Anterior cingulate cortex (tissue), 58 donors: ENCODE measurements around the gene CHKB.
A peak's percentile ranks its signal among the peaks of the same experiment; 100 is the strongest.
"Not testable (repeated sequence)": the region's sequence is repeated elsewhere in the genome, so short reads cannot be mapped to it uniquely, and the experiment has no call there.

ENCODE experiments used
- DNase-seq, 58 donors: peaks; one replicate each; lab custom pipeline; 2025; lab: John Stamatoyannopoulos, UW

CHKB gene

DNA sequence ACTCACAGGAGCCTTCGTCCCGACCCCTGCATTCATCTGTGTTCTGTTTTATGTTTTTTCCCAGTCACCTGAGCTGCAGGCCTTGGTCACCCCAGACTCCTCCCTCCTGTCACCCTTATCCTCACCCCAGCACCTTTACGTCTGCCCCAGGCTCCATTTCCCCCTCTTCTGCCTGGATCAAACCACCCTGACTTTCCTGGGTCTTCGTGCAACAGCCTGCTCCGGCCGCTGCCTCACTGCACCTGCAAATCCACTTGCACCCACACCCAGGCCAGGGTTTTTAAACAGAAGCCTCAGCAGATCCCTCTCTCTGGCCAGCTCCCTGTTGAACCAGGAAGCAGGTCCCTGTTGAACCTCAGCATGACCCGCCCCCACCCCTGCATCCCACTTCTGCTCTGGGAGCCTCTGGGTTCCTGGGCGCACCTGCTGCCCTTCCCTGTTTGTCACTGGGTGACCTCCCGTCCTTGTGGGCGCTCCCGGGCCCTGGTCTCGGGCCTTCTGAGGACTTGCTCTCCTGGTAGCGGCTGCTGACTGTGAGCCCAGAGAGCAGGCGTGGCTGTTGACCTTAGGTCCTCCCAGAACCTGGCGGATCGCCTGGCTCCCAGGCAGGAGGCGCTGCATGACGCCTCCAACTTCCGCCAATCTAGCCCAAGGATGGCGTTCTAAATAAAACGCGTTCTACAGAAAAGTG lies 30.8 kb upstream of the CHKB start:
- no peak for DNase-seq

DNA sequence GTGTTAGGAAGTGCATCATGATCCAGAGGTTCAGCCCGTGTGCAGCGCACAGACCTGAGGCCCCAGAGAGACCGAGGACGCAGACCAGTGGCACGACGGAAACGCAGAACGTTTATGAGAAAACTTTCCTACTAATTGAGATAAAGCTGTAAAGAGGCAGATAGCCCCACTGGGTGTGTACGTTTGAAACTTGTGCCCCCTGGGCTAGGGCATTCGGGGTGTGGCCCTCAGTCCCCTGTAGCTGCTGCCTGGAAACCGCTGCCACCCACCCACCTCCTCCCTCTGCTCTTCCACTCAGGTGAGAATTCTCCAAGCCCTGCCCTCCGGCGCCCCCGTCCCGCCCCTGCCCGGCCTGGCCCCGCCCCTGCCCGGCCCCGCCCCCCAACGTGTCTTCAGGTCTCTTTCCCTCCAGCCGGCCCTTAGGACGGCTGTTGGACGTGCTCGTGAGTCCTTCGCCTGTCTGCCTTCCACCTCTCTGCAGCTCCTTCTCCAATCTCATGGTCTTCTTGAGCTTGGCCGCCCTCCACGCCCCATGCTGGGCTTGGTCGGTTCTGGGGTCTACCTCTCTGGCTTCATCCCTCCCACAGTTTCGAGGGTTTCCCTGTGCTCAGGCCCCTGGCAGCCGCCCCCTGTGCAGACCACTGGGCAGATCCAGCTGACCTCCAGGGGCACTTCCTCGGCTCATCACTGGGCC lies 30.0 kb upstream of the CHKB start:
- no peak for DNase-seq

DNA sequence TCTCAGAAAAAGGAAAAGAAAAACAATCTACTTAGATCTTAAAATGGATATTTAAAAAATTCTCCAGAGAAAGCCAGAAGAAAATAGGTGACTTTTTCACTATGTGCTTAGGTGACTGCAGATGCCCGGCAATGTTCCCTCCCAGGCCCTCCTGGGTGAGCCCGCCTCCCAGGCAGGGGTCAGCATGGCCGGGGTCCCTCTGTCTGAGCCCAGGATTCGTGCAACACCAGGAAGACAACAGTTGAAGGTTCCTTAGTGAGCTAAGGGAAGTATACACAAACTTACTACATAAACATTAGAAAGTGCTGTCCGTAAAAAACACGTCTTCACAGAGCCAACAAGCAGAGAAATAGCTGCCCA lies 29.5 kb upstream of the CHKB start:
- DNase-seq, result no peak

DNA sequence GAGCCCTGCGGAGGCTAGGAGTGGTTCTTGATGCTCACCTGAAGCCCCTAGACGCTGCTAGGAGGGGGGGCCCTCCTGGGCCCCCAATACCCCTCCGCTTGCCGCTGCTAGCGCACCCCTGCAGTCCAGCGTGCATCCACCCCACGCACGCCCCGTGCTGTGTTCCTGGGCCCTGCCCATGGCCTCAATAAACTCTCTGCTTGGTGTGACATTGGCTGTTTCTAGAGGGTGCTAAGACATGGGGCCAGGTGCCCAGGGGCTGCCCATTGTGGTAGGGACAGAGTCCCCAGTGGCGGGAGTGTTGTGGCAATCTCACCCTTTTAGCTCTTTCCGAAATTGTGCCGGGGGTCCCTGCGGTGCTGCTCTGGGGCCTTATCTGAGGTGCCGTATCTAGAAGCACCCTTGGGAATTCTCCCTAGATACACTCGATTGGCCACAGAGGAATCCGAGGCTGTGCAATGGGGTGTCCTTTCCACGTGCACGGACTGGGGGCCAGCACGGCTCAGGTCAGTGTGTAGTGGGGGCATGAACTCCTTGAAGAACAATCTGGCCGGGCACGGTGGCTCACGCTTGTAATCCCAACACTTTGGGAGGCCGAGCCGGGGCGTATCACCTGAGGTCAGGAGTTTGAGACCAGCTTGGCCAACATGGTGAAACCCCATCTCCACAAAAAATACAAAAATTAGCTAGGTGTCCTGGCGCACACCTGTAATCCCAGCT lies 28.9 kb upstream of the CHKB start:
- DNase-seq, result no peak

DNA sequence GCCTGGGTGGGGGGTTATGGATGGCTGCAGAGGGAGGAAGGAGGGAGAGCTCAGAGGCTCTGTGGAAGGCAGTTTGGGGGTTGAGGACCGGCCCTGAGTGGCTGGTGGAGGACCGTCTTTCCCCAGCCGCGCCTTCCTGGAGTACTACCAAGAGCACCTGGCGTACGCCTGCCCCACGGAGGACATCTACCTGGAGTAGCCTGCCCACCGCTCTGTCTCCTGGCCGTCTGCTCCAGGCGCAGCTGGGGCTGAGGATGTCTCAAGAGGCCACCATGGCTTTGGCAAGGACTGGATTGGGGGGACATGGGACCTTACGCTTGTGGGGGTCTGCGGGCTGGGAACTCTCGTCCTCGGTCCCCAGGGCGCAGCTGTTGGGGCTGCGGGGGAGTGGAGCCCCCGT lies 27.9 kb upstream of the CHKB start:
- DNase-seq, result no peak

DNA sequence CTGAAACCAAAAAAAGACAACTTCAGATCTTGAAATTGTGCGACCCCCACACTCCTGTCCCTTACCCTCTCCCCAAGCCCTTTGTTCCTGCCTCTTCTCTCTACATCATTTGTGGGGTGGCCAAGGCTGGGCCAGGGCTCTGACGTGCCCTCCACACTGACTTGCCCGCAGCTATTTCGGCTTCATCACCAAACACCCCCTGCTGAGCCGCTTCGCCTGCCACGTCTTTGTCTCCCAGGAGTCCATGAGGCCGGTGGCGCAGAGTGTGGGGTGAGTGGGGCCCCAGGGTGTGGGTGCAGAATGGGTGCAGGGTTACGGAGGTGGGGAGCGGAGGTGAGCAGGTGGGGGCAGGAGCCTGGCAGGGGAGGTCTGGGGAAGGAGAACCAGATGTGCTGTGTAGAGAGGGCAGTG lies 27.4 kb upstream of the CHKB start:
- DNase-seq, result no peak

DNA sequence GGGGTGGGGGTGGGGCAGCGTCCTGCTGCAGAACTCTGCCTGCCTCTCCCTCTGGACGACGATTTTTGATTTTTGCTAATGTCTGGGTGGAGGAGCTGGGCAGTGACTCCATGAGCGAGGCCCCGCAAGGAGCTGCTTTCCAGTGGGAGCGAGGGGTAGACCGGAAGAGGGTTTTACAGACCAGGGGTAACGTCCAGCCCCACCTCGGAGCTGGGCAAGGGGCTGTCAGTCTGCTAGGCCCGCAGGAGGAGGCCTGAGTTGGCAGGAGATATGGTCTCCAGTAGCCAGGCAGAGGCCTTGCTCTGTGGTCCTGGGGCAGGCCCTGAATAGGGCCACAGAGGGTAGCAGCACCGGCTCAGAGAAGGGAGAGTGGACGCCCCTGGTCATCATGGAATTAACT lies 26.9 kb upstream of the CHKB start:
- DNase-seq, result no peak

DNA sequence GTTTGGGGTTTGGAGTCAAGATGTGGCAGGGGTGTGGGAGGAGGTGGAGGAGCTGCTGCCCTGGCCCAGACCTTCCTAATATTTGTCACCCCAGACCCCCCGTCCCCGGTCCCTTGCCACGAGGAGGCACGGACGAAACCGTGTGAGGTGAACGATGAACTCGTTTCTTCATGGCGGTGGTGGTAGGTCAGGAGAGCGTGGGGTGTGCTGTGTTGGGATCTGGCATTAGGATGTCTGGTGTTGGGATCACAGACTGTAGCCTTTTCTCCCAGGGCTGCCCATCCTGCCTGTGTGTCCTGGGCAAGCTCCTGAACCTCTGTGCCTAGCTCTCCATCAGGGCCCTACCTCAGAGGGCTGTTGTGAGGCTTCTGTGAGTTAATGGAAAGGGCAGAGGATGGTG lies 26.3 kb upstream of the CHKB start:
- no peak for DNase-seq

DNA sequence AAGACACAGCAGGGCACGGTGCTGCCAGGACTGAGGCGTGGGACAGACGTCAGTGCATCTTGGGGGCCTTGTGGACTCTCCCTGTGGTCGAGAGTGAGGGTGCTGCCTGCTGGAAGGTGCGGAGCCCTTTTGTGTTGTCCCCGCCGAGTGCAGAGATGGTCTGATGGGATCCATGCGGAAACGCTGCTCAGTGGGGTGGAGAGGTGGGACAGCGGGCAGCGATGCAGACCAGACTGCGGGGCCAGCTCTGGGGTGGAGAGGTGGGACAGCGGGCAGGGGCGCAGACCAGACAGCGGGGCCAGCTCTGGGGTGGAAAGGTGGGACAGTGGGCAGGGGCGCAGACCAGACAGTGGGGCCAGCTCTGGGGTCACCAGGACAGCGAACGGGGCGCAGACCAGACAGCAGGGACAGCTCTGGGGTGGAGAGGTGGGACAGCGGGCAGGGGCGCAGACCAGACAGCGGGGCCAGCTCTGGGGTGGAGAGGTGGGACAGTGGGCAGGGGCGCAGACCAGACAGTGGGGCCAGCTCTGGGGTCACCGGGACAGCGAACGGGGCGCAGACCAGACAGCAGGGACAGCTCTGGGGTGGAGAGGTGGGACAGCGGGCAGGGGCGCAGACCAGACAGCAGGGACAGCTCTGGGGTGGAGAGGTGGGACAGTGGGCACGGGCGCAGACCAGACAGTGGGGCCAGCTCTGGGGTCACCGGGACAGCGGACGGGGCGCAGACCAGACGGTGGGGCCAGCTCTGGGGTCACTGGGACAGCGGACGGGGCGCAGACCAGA lies 25.6 kb upstream of the CHKB start:
- not testable (repeated sequence) for DNase-seq

DNA sequence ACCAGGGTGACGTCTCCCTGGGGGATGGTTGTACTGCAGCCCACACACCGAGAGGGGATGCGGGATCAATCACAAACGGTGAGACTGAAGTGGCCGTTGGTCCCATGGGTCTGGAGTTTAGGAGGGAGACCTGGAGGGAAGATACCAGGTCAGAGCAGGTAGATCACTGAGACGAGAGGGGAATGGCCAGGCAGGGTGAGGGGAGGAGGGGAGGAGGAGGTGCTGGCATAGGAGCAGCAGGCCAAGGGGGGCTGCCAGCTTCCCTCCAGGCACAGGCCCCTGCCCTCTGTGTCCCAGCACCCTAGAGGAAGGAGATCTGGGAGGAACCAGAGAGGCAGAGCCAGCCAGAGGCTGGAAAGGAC lies 25.0 kb upstream of the CHKB start:
- DNase-seq, result no peak

DNA sequence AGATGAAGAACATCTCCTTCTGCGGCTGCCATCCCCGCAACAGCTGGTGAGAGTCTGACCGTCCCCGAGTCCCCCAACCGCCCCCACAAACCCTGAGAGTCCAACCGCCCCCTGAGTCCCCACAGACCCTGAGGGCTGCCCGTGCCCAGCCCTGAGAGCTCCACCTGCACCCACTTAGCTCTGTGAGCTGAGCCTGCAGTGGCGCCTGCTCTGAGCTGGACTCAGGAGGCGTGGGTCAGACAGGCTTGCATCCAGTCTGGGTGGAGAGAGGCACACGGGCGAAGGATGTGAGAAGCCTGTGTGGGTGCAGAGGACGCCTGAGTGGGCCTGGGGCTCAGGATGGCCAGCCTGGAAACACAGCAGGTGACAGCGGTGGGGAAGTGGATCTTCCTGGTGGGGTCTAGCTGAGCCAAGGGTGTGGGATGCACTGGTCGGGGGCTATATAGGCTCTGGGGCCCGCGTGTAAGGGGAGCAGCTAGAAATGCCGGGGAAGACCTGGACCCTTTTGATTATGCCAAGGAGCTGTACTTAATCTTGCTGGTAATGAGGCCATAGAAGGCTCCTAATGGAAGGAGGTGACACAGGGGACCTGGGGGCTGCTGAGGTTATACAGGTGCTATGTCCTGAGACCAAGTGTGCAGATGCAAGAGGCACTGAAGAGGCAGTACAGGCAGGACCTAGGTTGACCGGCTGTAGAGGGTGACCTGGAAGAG lies 24.5 kb upstream of the CHKB start:
- DNase-seq, result no peak

DNA sequence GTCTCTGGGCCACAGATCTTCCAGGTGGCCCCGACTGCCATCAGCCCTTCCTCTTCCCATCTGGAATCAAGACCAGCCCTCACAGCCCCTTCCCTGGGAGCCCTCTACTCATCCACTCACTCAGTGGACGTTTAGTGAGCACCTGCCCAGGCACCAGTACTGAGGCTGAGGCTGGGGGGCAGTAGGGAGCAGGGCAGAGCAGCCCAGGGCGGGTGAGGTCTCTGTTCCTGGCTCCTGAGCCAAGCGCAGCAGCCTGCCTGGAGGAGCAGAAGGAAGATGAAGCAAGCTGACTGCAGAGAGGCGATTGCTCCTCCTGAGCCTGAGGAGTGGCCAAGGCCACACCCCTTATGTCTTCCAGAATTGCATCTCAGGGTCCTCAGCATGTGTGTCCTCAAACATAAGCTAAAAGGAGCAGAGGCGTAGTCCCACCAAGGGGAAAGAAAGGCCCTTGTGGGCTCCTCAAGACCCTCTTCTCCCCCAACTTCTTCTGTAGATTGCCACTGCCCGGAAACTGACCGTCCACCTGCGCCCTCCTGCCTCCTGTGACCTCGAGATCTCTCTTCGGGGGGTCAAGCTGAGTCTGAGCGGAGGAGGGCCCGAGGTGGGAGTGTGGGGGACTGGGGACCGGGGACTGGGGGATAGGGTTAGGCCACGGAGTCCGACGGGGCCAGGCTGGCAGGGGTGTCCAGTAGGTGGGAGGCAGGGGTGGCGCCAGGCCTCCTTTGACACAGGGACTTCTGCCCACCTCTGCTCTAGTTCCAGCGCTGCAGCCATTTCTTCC lies 23.7 kb upstream of the CHKB start:
- DNase-seq, result peak in 1 of 58 donors; percentile 44

DNA sequence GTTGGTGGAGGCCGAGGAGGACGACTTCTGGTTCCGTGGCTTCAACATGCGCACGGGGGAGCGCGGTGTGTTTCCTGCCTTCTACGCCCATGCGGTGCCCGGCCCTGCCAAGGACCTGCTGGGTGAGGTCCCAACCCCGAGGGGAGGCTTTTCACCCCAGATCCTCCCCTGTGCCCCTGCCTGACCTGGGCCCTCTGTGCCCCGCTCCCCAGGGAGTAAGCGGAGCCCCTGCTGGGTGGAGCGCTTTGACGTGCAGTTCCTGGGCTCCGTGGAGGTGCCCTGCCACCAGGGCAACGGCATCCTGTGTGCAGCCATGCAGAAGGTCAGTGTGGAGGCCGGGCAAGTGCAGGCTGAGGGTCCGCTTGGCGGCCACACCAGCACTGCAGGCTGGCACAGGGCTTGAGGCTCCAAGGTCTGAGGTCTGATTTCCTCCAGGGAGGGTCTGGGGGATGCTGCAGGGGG lies 23.0 kb upstream of the CHKB start:
- DNase-seq, result no peak

DNA sequence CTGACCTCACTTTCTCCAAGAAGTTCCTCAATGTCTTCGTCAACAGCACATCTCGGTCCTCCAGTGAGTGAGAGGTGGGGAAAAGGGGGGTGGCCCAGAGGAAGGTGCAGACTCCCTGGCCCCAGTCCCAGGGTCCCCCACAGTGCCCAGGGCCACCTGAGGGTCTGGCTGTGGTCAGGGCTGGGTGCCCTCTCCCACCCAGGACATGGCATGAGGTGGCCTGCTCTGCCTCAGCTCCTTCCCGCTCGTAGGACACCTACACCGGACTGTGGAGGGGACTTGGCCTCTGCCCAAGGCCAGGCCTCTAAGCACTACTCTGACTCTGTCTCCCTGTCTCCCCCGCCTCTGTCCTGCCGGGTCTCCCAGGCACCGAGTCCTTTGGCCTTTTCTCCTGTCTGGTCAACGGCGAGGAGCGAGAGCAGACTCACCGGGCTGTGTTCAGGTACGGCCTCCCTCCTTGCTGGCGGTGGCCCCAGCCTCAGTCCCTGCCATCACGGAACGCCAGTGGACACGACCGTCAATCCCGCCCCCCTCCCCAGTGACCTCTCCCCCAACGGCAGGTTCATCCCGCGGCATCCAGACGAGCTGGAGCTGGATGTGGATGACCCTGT lies 22.5 kb upstream of the CHKB start:
- DNase-seq, result no peak

DNA sequence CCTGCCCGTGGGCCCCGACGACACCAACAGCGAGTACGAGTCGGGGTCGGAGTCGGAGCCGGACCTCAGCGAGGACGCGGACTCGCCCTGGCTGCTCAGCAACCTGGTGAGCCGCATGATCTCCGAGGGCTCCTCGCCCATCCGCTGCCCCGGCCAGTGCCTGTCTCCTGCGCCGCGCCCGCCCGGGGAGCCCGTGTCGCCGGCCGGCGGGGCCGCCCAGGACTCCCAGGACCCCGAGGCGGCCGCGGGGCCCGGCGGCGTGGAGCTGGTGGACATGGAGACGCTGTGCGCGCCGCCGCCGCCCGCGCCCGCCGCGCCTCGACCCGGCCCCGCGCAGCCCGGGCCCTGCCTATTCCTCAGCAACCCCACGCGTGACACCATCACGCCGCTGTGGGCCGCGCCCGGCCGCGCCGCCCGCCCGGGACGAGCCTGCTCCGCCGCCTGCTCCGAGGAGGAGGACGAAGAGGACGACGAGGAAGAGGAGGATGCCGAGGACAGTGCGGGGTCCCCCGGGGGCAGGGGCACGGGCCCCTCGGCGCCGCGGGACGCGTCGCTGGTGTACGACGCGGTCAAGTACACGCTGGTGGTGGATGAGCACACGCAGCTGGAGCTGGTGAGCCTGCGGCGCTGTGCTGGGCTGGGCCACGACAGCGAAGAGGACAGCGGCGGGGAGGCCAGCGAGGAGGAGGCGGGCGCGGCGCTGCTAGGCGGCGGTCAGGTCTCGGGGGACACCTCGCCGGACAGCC lies 21.8 kb upstream of the CHKB start:
- DNase-seq, result no peak

DNA sequence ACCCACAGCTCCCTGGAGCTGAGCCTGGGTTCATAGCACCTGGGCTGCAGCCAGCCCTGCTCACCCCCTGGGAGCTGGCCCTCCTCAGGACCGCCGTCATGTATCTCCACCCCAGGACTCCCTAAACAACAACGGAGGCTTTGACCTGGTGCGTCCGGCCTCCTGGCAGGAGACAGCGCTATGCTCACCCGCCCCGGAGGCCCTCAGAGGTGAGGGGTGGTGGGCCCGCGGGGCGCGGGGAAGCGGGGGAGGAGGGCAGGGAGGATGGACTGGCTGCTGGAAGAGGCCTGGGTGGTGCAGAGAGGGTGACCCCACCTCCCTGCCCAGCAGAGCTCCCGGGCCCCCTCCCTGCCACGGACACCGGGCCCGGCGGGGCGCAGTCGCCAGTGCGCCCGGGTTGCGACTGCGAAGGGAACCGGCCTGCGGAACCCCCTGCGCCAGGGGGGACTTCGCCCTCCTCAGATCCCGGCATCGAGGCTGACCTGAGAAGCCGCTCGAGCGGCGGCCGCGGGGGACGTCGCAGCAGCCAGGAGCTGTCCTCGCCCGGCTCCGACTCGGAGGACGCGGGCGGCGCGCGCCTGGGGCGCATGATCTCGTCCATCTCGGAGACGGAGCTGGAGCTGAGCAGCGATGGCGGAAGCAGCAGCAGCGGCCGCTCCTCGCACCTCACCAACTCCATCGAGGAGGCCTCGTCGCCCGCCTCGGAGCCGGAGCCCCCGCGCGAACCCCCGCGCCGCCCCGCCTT lies 21.0 kb upstream of the CHKB start:
- no peak for DNase-seq

DNA sequence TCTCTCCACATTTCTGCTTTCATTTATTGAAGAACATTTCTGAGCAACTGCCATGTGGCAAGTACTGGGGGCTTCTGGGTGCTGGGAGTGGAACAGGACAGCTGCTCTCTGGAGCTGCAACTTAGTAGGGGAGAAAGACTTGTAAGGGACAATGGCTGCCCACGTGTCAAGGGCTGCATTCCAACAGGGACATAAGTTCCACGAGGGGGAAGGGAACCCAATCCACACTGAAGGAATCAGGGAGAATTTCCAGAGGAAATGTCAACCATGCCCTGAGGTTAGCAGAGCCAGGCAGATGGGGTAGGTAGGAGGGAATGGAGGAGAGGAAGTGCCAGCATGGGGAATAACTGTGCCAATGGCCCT lies 19.7 kb upstream of the CHKB start:
- DNase-seq, result peak in 1 of 58 donors; percentile 16
